Fibroblast of skin of left biceps (primary cell): ENCODE data around the gene MAST4.

Source experiments
- DNase-seq, 2 experiments: peaks; one replicate each; pipeline ENCODE4 v3.0.0-alpha.2; 2013; ENCODE audit warnings: low read depth in 2 of 2

The MAST4 gene

DNA sequence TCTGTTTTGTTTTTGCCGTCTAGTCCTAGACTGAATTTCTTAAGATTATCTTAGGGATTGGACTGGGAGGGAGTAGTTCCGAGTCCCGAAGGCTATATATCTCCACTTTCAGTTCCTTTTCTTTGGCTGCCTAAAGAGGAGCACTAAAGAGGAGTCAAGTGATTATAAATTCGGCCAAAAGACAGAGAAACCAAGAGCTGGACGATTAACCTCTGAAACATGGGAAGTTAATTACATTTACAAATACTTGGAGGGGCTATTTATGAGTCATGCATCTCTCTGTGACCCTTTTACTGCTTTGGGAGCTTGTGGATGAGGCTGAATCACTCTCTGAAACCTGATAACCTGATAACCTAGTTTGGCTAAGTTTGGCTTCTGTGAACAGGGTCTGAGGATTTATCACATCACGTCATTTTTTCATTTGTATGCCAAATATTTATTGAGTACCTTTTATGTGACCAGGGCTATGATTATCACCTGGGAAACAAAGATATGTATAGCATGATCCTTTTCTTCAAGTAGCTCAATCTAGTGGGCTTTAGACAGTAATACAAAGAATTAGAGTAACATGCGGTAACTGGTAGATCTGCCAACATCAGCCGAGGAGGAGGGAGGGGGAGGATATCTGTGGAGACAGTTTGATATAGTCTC lies 419.5 kb downstream of the MAST4 start:
- DNase-seq: no peak

GRCh38 chr5:67019065-67019845 lies 423.1 kb downstream of the MAST4 start:
- DNase-seq: no peak

DNA sequence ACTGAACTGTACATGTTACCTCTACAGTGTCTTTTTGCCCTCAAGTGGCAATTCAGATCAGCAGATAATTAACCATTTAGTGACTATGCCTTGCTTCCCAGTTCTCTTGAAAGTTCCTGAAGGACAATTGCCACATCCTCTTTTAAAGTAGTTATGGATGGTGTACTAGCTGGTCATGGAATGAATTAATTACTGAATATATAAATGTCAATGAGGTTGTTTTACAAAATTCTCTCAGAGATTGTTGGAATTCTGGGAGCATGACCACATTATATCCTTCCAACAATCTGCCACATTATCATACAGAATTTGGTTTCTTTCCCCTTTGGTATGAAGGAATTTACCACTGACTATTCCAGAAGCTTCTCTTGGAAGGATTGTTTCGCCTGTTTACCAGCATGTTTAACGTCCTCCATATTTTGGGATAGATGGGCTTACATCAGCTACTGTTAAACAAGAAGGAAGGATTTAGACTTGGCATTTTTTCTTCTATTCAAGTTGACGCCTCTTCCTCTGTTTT lies 424.0 kb downstream of the MAST4 start:
- no peak for DNase-seq

- no peak for DNase-seq
Observed at GRCh38 chr5:67021031-67021430, 424.8 kb downstream of the MAST4 start.

DNA sequence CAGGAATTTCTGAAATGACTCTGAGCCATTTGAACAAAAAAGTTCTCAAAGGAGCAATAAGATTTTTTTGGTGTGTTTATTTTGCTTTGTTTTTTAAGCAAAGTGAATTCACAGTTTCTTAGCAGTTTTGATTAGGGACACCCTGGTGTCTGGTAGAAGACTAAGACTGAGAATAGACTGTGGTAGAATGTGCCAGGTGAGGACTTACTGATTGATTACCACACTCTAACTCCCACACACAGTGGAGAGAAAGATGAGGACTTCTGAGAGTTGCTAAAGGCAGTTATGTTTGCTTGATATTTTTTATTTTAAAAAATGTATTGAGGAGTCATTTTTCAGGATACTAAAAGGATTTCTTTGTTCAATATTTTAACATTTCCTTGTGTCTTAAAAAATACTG lies 425.3 kb downstream of the MAST4 start:
- no peak for DNase-seq

DNA sequence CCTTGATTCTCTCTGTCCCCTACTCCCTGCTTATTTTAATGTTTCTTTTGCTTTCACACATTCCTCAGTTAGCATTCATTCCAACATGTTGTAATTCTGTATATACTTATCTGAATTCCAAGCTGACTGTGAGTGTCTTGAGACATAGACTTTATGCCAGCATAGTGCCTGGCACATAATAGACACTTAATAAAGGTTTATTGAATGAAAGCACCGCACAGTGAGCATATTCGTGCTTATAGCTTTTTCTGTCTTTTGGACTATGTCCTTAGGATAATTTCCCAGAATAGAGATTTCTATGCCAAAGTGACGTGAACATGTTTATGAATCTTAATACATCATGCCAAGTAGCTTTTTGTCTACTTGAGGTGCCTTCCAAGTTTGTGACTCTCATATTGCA lies 425.8 kb downstream of the MAST4 start:
- no peak for DNase-seq

GRCh38 chr5:67025457-67025856 lies 429.3 kb downstream of the MAST4 start:
- no peak for DNase-seq

- DNase-seq: no peak
Observed at GRCh38 chr5:67026278-67026677, 430.1 kb downstream of the MAST4 start.

DNA sequence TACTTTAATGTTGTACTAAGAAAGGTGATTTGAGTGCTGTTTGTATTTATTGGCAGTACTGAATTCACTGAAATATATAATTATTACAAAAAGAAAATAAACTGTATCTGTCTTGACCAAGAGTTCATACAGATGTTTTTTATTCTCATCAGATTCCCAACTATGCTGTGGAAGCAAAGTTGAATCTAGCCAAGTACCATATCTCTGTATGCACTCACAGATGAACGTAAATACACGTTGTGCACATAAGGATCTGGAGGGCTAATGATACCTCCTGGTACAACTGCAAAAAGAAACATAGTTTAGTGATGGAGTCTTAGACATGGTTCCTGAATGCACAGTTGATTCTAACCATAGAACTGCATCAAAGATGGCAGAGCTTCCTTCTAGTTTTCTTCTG lies 431.0 kb downstream of the MAST4 start:
- no peak for DNase-seq

DNA sequence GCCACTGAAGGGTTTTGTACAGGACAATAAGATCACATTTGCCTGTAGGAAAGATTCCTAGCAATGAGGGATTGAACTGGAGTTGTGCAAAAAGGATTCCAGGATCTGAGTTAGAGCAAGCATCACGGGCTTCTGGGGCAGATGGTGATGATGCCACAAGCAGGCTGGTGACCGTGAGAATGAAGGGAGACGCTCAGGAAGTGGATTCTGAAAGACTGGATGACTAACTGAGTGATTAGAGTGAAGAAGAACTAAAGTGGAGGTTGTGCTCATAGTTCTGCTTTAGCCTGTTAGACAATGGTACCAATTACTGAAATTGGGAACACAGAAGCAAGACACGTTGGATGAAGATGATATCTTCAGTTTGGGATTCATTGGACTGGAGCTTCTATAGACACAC lies 432.2 kb downstream of the MAST4 start:
- DNase-seq: no peak

GRCh38 chr5:67028941-67029340 lies 432.7 kb downstream of the MAST4 start:
- DNase-seq: no peak

DNA sequence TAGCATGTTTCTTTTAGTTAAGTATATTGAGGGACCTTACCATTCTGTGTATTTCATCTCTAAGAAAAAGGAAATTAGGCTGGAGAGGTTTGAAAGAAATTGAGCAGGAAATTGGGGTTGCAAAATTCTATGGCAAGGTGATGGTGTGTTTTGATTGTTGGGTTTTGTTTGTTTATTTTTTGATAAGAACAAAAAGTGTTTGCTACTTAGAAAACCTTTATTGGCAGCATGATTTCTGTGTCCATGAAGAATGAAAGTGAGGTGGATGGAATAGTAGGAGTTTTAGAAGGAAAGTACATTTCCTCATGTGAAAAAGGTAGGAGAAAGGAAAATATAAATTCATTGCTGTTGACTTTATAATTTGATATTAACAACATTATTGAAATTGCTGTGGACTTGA lies 433.3 kb downstream of the MAST4 start:
- no peak for DNase-seq

DNA sequence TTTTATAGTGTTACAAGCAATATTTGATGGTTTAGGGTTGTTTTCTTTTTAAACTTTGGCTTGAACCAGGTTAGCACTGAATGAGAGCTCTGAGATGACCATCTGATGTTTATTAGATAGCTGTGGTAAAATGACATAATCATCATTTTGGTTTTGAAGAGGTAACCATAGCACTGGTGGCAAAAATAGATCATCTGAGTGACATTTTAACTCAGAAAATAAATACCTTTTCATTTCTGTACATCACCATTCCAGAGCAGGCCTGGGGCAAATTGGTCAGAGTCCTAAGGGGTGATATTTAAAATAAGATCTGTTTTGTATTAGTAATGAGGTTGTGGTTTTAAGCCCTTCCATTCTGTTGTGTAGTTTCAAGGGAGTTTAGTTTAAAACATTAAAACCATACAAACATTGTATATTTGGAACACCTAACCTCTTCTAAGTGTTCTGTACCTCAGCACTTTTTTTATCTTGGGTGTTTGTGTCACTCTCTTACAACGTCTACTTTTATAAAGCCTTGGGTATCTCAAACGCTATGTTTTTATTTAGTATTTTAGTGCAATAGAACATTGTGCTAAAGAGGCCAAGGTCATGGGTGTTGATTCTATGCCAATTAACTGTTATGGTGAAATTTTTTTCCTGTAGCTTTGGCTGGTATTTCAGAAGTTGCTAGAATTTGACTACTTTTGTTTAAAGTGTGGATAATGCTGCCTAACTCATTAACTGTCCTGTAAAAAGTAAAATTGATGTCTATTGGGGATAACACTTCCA lies 434.3 kb downstream of the MAST4 start:
- DNase-seq: no peak

DNA sequence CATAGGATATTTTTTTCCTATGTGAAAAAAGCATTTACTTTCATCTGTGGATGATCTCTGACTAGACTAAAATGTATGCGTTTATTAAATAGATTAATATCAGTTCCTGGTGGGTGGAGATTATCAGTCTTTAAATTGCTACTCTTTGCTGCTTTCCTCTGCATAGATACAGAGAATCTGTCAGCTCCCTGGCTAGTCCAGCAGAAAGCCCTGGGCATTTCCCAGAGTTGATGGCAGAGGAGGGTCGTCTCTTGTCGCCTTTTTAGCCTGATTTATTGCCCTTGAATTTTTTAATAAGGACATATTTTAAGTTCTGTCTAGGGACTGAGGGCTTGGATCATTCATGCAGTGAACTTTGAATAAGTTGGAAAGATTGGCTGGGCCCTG lies 434.9 kb downstream of the MAST4 start:
- no peak for DNase-seq

GRCh38 chr5:67031692-67032091 lies 435.5 kb downstream of the MAST4 start:
- no peak for DNase-seq

DNA sequence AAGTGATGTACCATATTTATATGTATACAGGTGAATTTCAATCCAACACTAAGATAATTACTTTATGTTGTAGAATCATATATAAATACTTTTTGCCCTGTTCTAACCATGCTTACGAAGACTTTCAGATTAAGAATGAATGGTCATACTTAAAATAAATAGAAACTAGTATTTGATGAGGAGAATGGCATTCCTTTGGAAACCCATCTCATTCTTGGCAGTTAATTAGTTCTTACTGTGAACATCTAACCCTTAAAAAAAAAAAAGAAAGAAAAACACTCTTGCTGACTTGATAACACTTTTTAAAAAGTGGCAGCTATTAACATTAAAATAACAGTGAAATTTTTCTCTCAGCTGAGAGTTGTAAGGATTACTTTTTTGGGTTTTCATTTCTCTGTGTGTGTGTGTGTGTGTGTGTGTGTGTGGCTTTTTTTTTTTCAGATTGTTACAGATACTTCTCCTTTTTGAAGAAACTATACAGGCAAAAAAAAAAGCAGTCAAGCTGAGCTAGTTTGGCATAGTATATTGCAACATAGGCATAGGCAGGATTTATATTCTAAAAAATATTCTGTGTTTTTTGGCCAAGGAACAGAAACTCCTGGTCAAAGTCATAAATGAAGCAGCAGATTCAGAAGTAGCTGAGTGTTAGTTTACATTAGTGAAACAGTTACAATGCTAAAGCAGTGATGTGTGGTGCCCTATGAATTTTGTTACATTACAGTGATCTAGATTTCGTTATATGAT lies 436.9 kb downstream of the MAST4 start:
- no peak for DNase-seq

DNA sequence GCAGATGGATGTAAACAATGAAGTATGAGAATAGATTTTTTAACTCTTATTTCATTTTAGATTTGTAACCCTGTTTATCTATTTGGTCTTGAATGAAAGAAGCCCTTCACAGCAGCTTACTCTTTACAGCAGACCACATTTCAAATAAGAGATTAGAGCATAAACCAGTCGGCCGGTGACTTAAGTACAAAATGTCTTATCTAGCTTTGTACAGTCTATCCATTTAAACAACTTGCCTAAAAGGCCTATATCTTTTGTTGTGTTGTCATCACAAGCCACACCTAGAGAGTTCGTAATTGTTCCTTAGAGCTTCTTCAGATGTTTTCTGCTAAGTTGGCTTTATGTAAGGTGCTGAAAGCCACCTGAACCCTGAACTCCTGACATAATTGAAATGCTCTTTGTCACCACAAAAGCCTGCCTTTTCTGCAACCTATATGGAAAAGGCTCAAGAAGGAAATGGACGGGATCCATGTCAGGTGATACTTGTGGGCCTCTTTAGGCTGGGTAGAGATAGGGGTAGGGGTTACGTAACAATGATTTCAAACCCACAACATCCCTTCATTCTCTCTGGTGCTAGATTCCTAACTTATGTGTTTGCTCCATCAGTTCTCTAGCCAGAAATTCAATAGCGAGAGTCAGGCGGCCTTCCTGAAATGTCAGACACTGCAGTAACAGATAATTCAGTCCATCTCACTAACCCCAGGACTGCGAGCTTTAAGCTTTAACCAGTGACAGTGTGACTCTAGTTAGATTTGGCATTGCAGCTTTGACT lies 437.9 kb downstream of the MAST4 start:
- no peak for DNase-seq

DNA sequence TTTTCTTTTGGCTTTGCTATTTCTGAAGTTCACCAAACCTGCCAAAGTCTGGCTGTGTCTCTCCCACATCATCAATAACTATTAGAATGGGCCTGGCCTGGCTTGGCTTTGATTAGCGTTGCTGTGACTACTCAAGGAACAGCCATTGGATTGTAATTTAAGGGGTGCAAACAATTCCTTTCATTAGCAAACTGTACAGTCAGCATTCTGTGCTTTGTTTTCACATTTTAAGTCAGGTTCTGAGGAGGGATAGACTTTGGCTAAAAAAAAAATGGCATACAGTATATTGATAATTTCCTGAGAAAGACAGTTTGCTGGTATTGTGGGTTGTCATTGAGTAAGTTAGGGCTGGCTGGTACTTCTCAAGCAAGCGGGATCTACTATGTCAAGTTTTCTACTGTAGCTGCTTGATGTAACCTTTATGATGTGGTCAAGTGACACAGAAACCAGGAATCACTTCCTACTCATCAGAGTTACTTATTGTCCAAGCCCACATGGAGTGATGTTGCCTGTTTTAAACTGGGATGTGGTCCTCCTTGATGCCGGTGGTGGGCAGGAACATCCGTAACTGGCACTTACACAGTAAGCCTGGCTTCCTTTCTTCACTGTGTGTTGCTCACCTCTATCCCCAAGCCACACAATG lies 439.0 kb downstream of the MAST4 start:
- no peak for DNase-seq

GRCh38 chr5:67037171-67037570 lies 441.0 kb downstream of the MAST4 start:
- DNase-seq: no peak

- DNase-seq: peak in 1 of 2 experiments; percentile 56
Observed at GRCh38 chr5:67038817-67039603, 442.8 kb downstream of the MAST4 start.
